GM12878 (cell line): ENCODE measurements around the gene CHCHD6. TPM values are rescaled to one million over a fixed set of nuclear protein-coding genes. Genes with fewer than 3 reads are reported as not detected.

Experiments used
- ATAC-seq: fragments of 200-7000 bp; cut with Tn5 transposase; 3 replicates; pipeline ENCODE4 v1.9.1; 2020; ENCODE audit warnings: mild to moderate bottlenecking, moderate library complexity
- BruUV-seq: library from RNA; stranded (reverse); fragments of 400-500 nt; replicated peaks from 2 replicates; lab custom pipeline; 2021; lab: Mats Ljungman, UMichigan
- CTCF ChIA-PET: fragments of 300-600 bp; sonication (Branson Sonifier 250); formaldehyde crosslinking; extraction: SDS; loops from one replicate; lab custom pipeline; 2021; ENCODE audit warnings: inconsistent platforms; lab: Yijun Ruan, JAX
- POLR2A ChIA-PET: fragments of 350-600 bp; formaldehyde crosslinking; extraction: SDS; loops from one replicate; lab custom pipeline; 2021; ENCODE audit warnings: inconsistent platforms; lab: Charles Lee
- RAD21 ChIA-PET: fragments of 300-600 bp; sonication (Branson Sonifier 250); formaldehyde crosslinking; loops from one replicate; lab custom pipeline; 2023; ENCODE audit warnings: antibody characterized with exemption; ENCODE audit not compliant: unreplicated experiment; lab: Charles Lee
- SMC1A ChIA-PET: fragments of 300-600 bp; sonication (Branson Sonifier 250); formaldehyde crosslinking; loops from one replicate; lab custom pipeline; 2023; ENCODE audit not compliant: unreplicated experiment, uncharacterized antibody; lab: Charles Lee
- DNase-seq: peaks from one replicate; pipeline ENCODE4 v3.0.0-alpha.2; 2011; ENCODE audit warnings: low read depth, low spot score
- FAIRE-seq: peaks from 3 replicates; lab custom pipeline; 2011; peaks lifted over from hg19 to GRCh38; lab: Jason Lieb, UNC
- H2AFZ ChIP-seq: 2 replicates; pipeline ENCODE4 v1.6.0; 2011; ENCODE audit warnings: low read depth, low read length, control low read depth; ENCODE audit not compliant: control insufficient read depth
- H3K27ac ChIP-seq: 2 replicates; pipeline ENCODE4 v1.5.1; 2011; ENCODE audit warnings: control low read depth; ENCODE audit not compliant: control insufficient read depth, insufficient read depth
- H3K27me3 ChIP-seq, 2 experiments: replicated peaks in 1 of 2; 2 replicates each; pipeline versions ENCODE4 v1.6.0 to v1.6.1; 2011; ENCODE audit warnings: low read length in 1 of 2; ENCODE audit not compliant: control insufficient read depth in 2 of 2, insufficient read depth in 2 of 2
- H3K36me3 ChIP-seq, 2 experiments: 2 replicates each; pipeline ENCODE4 v1.5.1; 2011; ENCODE audit warnings: low read length in 1 of 2; ENCODE audit not compliant: control insufficient read depth in 2 of 2, insufficient read depth in 2 of 2
- H3K4me1 ChIP-seq: 2 replicates; pipeline ENCODE4 v1.6.1; 2011; ENCODE audit warnings: mild to moderate bottlenecking, low read length, moderate library complexity, mixed read lengths; ENCODE audit not compliant: control insufficient read depth, insufficient read depth
- H3K4me2 ChIP-seq: 2 replicates; pipeline ENCODE4 v1.6.0; 2011; ENCODE audit warnings: control low read depth; ENCODE audit not compliant: control insufficient read depth, insufficient read depth
- H3K4me3 ChIP-seq: fragments of 200-600 bp; sonication (generic); 2 replicates; pipeline ENCODE4 v1.5.1; 2016
- H3K79me2 ChIP-seq: 2 replicates; pipeline ENCODE4 v1.6.0; 2011; ENCODE audit warnings: low read length; ENCODE audit not compliant: control insufficient read depth, insufficient read depth
- H3K9ac ChIP-seq: 2 replicates; pipeline ENCODE4 v1.8.0; 2011; ENCODE audit warnings: low read length, control low read depth, mixed read lengths; ENCODE audit not compliant: control insufficient read depth, insufficient read depth
- H3K9me3 ChIP-seq: replicated peaks from 3 replicates; pipeline ENCODE4 v1.5.1; 2011; ENCODE audit warnings: mild to moderate bottlenecking, low read length; ENCODE audit not compliant: control insufficient read depth, insufficient read depth
- H4K20me1 ChIP-seq: 2 replicates; pipeline ENCODE4 v1.6.0; 2011; ENCODE audit not compliant: control insufficient read depth, insufficient read depth
- CEBPZ ChIP-seq: fragments of 150-350 bp; IDR thresholded peaks from 2 replicates; pipeline ENCODE4 v1.6.1; 2016; ENCODE audit warnings: low read depth, low read length
- CUX1 ChIP-seq: IDR thresholded peaks from 2 replicates; pipeline ENCODE4 v1.6.1; 2012; ENCODE audit warnings: improper control_type of control experiment, low read depth, low read length; ENCODE audit not compliant: insufficient replicate concordance
- DPF2 ChIP-seq: fragments of 450-650 bp; IDR thresholded peaks from 2 replicates; pipeline ENCODE4 v1.6.1; 2017; ENCODE audit warnings: mild to moderate bottlenecking
- EP300 ChIP-seq, 2 experiments: fragments of 150-350 bp in 1 of 2; IDR thresholded peaks; 2 replicates each; pipeline ENCODE4 v1.6.1; 2011 to 2012; ENCODE audit warnings: low read depth in 2 of 2, low read length in 2 of 2, borderline replicate concordance in 1 of 2, improper control_type of control experiment in 1 of 2, inconsistent platforms in 1 of 2; ENCODE audit not compliant: control insufficient read depth in 1 of 2
- EZH2 ChIP-seq: IDR thresholded peaks from 2 replicates; pipeline ENCODE4 v1.6.1; 2012; ENCODE audit warnings: low read depth, mild to moderate bottlenecking, control low read depth, inconsistent platforms, low read length, borderline replicate concordance; ENCODE audit not compliant: control insufficient read depth
- FOS ChIP-seq: IDR thresholded peaks from 3 replicates; pipeline ENCODE4 v1.6.1; 2011; ENCODE audit warnings: borderline replicate concordance; ENCODE audit not compliant: insufficient read length; ENCODE audit errors: extremely low read depth
- KAT2A ChIP-seq: conservative IDR thresholded peaks from 2 replicates; pipeline ENCODE4 v1.6.1; 2011; ENCODE audit warnings: low read depth, low read length; ENCODE audit not compliant: control insufficient read depth
- KLF5 ChIP-seq: fragments of 450-650 bp; IDR thresholded peaks from 2 replicates; pipeline ENCODE4 v1.6.1; 2014; ENCODE audit warnings: mild to moderate bottlenecking; ENCODE audit not compliant: partially characterized antibody
- MTA3 ChIP-seq: IDR thresholded peaks from 2 replicates; pipeline ENCODE4 v1.6.1; 2012; ENCODE audit warnings: low read length, inconsistent platforms, borderline replicate concordance
- NFXL1 ChIP-seq: fragments of 450-650 bp; IDR thresholded peaks from 2 replicates; pipeline ENCODE4 v1.6.1; 2017; ENCODE audit warnings: antibody characterized with exemption, mild to moderate bottlenecking, borderline replicate concordance
- PBX3 ChIP-seq: IDR thresholded peaks from 2 replicates; pipeline ENCODE4 v1.6.1; 2011; ENCODE audit warnings: mild to moderate bottlenecking, low read depth, low read length, moderate library complexity; ENCODE audit not compliant: insufficient replicate concordance
- RB1 ChIP-seq: fragments of 450-650 bp; formaldehyde crosslinking; IDR thresholded peaks from 2 replicates; pipeline ENCODE4 v1.6.1; 2017; ENCODE audit warnings: mild to moderate bottlenecking, borderline replicate concordance
- SP1 ChIP-seq: IDR thresholded peaks from one replicate; pipeline ENCODE4 v1.6.1; 2011; ENCODE audit warnings: low read depth, low read length
- SREBF1 ChIP-seq: IDR thresholded peaks from 2 replicates; pipeline ENCODE4 v1.6.1; 2012; ENCODE audit warnings: mild to moderate bottlenecking, low read length
- ZBED1 ChIP-seq: IDR thresholded peaks from 2 replicates; pipeline ENCODE4 v1.6.1; 2016; ENCODE audit warnings: borderline replicate concordance
- ZNF622 ChIP-seq: fragments of 450-650 bp; IDR thresholded peaks from 2 replicates; pipeline ENCODE4 v1.6.1; 2017; ENCODE audit warnings: mild to moderate bottlenecking, inconsistent platforms
- WGBS: methylation state at CpG from one replicate; pipeline ENCODE4 v1.1.6; 2016; ENCODE audit warnings: low lambda C conversion rate; ENCODE audit not compliant: insufficient replicate concordance, insufficient coverage; ENCODE audit errors: missing lambda C conversion rate; 5-methylcytosine and 5-hydroxymethylcytosine counted together
- in situ Hi-C: fragments of 300-500 bp; cut with MboI; formaldehyde crosslinking; loops from 9 replicates; pipeline ENCODE4 v1.14.3; 2018; ENCODE audit warnings: mixed read lengths
- intact Hi-C: fragments of 100-400 bp; cut with micrococcal nuclease; formaldehyde crosslinking; loops from one replicate; pipeline ENCODE4 v1.14.2; 2022; ENCODE audit not compliant: unreplicated experiment
- polyA plus RNA-seq, 11 experiments: library from polyadenylated mRNA; depleted of rRNA in 4 of 11; unstranded in 6 of 11; stranded (reverse) in 5 of 11; fragments of >200 nt; fragmentation: Nextera tagmentation in 4 of 11; fragmentation: Illumina TruSeq in 1 of 11; extraction: Ambion mirVana in 4 of 11; extraction: Trizol in 1 of 11; gene quantifications; 1 replicate in 1 of 11; 2 replicates in 10 of 11; pipeline versions ENCODE4 v1.2.1 to v1.2.3, GENCODE V29; 2011 to 2016; ENCODE audit warnings: inconsistent platforms in 2 of 11, missing spikeins in 2 of 11, low read depth in 1 of 11
- total RNA-seq, 4 experiments: library from RNA; depleted of rRNA in 3 of 4; stranded (reverse); fragments of >200 nt in 3 of 4; fragmentation: Illumina TruSeq in 1 of 4; extraction: Trizol in 1 of 4; gene quantifications; 2 replicates each; pipeline versions ENCODE4 v1.2.1 to v1.2.3, GENCODE V29; 2013 to 2021

The CHCHD6 gene
- total and polyA plus RNA-seq, 10 of the 15 experiments (the other 5 are each of a cell fraction or from before 2014, with no cell fraction given), result 2.7 to 16.7 (median 12.3) TPM

GRCh38 chr3:126784254-126784653, 80.2 kb downstream of the CHCHD6 start:
- POLR2A ChIA-PET, result no interaction called here
- ATAC-seq, result no peak
- no peak overlapping the region for H2AFZ ChIP-seq
- SMC1A ChIA-PET, result no interaction called here
- no peaks in the 10 kb centered on the region for H3K4me1 ChIP-seq
- H4K20me1 ChIP-seq, result no peaks in the 10 kb centered on the region
- no TSS peak for BruUV-seq
- no peaks in the 10 kb centered on the region for H3K9me3 ChIP-seq
- H3K4me2 ChIP-seq, result no peak overlapping the region
- DNase-seq, result no peak
- H3K79me2 ChIP-seq, result no peaks in the 10 kb centered on the region
- FAIRE-seq, result no peak
- WGBS, result 50% methylated on average over 2 of the region's 2 CpGs
- H3K4me3 ChIP-seq, result no peak overlapping the region
- H3K27me3 ChIP-seq, result no peaks in the 10 kb centered on the region
- in situ Hi-C loops (no loop called here), intact Hi-C loops (no loop called here)
- no peak overlapping the region for H3K27ac ChIP-seq
- RAD21 ChIA-PET, result no interaction called here
- CTCF ChIA-PET, result no interaction called here
- H3K36me3 ChIP-seq, result no peaks in the 10 kb centered on the region; a peak in 1 of 4 replicates
- H3K9ac ChIP-seq, result no peak overlapping the region
- TF ChIP-seq EZH2 (no peak), NFXL1 (no peak), CUX1 (no peak), SP1 (no peak), MTA3 (no peak), KAT2A (no peak), SREBF1 (no peak), EP300 (IDR thresholded peaks at IDR 0.05; ENCODE audit: borderline replicate concordance in 1 of 2, control insufficient read depth in 1 of 2, low read depth in 2 of 2, low read length in 2 of 2) (no peak), CEBPZ (no peak), ZBED1 (no peak), ZNF622 (no peak), FOS (no peak), DPF2 (no peak), RB1 (no peak), KLF5 (no peak), PBX3 (no peak)
